NK-92 (cell line): Measurements from ENCODE around the gene KIF27.
"Not testable (repeated sequence)": the region's sequence is repeated elsewhere in the genome, so short reads cannot be mapped to it uniquely, and the experiment has no call there.

Source experiments
- DNase-seq: peaks from one replicate; lab custom pipeline; 2025; ENCODE audit not compliant: unreplicated experiment; lab: John Stamatoyannopoulos, UW

The KIF27 gene

DNA sequence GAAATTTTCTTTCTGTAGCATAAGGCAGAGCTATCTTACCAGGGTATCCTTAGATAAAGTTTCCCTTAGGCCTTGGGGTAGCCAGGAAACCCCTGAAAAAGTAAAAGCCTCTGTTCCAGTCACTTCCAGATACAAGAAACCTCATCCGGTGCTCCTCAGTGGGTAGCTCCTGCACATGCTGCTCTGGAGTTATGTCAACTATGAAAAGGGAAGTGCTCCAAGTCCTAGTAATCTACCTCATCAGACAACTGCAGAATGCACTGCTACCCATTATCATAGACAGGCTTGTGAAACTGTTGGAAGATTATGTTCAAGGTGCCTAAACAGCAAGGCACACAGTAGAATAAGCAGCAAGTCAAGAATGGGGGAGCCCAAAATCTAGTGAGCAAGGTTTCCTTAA is 112.0 kb downstream of the KIF27 start:
- DNase-seq: not testable (repeated sequence)

DNA sequence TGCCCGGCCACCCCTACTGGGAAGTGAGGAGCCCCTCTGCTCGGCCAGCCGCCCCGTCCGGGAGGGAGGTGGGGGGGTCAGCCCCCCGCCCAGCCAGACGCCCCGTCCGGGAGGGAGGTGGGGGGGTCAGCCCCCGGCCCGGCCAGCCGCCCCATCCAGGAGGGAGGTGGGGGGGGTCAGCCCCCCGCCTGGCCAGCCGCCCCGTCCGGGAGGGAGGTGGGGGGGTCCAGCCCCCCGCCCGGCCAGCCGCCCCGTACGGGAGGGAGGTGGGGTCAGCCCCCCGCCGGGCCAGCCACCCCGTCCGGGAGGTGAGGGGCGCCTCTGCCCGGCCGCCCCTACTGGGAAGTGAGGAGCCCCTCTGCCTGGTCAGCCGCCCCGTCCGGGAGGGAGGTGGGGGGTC is 116.8 kb downstream of the KIF27 start:
- DNase-seq: not testable (repeated sequence)

DNA sequence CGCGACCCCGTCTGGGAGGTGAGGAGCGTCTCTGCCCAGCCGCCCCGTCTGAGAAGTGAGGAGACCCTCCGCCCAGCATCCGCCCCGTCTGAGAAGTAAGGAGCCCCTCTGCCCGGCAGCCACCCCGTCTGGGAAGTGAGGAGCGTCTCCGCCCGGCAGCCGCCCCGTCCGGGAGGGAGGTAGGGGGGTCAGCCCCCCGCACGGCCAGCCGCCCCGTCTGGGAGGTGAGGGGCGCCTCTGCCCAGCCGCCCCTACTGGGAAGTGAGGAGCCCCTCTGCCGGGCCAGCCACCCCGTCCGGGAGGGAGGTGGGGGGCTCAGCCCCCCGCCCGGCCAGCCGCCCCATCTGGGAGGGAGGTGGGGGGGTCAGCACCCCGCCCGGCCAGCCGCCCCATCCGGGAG is 117.3 kb downstream of the KIF27 start:
- DNase-seq: not testable (repeated sequence)

DNA sequence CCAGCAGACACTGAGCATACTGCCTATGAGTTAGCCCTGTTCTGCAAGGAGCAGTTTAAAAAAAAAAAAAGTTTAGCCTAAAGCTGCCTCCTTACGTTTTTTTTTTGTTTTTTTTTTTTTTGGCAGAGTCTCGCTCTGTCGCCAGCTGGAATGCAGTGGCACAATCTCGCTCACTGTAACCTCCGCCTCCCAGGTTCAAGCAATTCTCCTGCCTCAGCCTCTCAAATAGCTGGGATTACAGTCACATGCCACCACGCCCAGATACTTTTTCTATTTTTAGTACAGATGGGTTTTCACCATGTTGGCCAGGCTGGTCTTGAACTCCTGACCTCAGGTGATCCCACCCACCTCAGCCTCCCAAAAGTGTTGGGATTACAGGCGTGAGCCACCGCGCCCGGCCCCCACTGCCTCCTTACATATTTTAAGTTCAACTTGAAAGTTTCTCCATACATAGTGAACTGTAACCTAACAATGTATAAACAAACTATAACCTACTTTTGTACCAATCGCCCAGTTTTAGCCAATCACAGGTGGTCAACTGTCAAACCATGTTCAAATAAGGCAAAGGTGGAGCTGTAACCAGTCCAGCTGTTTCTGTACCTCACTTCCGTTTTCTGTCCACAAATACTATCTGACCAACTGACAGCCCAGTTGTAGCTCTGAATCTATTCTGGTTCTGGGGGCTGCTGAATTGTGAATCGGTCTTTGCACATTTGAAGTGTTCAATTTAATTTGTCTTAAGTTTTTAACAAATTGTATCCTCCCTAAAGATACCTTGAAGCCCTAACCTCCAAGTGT is 120.8 kb downstream of the KIF27 start:
- DNase-seq: no peak

DNA sequence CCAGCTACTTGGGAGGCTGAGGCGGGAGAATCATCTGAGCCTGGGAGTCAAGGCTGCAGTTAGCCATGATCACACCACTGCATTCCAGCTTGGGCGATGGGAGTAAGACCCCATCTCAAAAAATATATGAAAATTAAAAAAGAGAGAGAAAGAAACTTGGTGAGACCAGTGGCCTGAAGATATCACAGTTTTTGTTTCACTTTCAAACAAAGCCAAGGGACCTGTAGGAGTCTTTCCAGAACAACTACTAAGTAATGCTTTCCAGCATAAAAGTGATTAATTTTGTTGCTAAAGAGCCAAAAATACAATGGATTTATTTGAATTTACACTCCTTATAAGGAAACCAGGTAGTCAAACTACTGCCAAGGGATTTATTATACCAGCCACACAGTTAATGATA is 127.2 kb downstream of the KIF27 start:
- no peak for DNase-seq

DNA sequence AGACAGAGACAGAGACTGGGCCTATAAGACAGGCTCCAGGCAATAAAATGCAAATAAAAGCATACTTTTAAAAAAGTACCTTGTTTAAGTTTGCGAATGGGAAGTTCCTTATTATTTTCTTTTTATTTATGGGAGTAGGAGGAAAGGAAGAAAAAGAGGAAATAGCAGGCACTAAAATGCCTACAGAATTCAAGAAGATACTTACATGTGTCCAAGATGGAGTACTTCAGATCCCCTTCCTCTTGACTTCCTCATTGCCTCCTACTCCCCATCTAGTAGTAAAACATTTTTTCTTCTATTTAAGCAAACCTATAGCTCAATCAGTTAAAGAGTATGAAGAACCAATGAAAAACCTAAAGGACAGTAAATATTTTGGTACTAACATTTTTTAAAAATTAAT is 128.5 kb downstream of the KIF27 start:
- no peak for DNase-seq
